NCI-H510A treated with DMSO at 0.1 percent for 48 hours (cell line): ENCODE results near the gene PRSS57.
A peak's percentile ranks its signal among the peaks of the same experiment; 100 is the strongest.
"Not testable (repeated sequence)": the region's sequence is repeated elsewhere in the genome, so short reads cannot be mapped to it uniquely, and the experiment has no call there.

Source experiments
- DNase-seq: peaks from one replicate; lab custom pipeline; 2025; lab: John Stamatoyannopoulos, UW

The PRSS57 gene

GRCh38 chr19:674282-675151, 20.7 kb downstream of the PRSS57 start:
- no peak for DNase-seq

- DNase-seq = no peak
These were observed 24.6 kb downstream of the PRSS57 start for GRCh38 chr19:670609-671075.

- not testable (repeated sequence) for DNase-seq
These were observed 26.4 kb downstream of the PRSS57 start for GRCh38 chr19:668675-669434.

- not testable (repeated sequence) for DNase-seq
These were observed 28.2 kb downstream of the PRSS57 start for GRCh38 chr19:666985-667573.

- DNase-seq = peak; percentile 63
These were observed 30.3 kb downstream of the PRSS57 start for GRCh38 chr19:664913-665443.

GRCh38 chr19:663682-664117, 31.6 kb downstream of the PRSS57 start:
- DNase-seq = no peak

- peak; percentile 64 for DNase-seq
These were observed 32.1 kb downstream of the PRSS57 start, which contains the start of gene RNF126 for GRCh38 chr19:662962-663681. TSS of gene RNF126 (minus strand) at chr19:663214. CDS start at chr19:663121, 93 bp downstream.

- DNase-seq = no peak
These were observed 32.9 kb downstream of the PRSS57 start for GRCh38 chr19:662207-662961.

GRCh38 chr19:661427-662196, 33.6 kb downstream of the PRSS57 start:
- no peak for DNase-seq

- no peak for DNase-seq
These were observed 34.3 kb downstream of the PRSS57 start for GRCh38 chr19:660793-661426.

- no peak for DNase-seq
These were observed 36.1 kb downstream of the PRSS57 start for GRCh38 chr19:658916-659839.

GRCh38 chr19:658059-658839, 37.0 kb downstream of the PRSS57 start:
- DNase-seq = no peak

GRCh38 chr19:657611-658010, 37.6 kb downstream of the PRSS57 start:
- DNase-seq = no peak

GRCh38 chr19:656751-657559, 38.3 kb downstream of the PRSS57 start:
- no peak for DNase-seq

- DNase-seq = no peak
These were observed 39.6 kb downstream of the PRSS57 start for GRCh38 chr19:655691-656090.

GRCh38 chr19:653425-653824, 41.8 kb downstream of the PRSS57 start:
- DNase-seq = no peak
